ENCODE results near the gene CAPN13.

The CAPN13 gene

DNA sequence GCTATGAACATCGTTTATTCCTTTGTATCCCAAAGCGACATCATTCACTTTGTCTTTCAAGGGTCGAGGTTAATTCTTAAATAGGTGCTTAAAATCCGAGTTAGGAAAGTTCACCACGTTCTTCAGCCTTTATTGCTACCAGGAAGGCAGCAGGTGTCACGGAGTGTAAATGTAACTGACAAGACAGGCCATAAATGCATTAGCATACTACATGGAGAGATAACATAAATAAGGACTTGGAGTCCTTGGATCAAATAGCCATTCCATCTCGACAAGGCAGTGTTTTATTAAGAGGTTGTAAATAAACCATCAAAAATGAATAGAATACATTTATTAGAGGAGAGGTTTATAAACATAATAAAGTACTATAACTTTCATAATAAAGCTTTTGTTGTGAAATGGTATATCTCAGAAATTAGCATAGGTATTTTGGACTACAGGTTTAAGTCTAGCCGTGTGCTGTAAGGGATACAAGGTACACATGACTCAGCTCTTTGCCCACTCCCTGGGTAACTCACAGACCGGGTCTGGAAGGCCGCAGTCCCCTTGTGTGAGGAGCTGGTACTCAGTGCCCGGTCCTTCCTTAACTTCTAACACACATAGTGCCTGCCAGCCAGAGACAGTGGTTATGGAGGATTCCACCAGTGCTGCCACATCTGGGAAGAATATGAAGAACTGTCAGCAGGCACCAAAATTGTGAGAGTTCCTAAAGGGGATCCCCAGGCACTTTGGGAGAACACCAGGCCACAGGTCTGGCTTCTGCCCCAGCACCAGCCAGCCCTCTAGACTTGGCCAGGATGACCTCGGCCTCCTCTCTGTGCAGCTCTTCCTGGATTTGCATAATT is 29.4 kb downstream of the CAPN13 start:
- no CpG with 5 or more reads among the region's 12 CpGs for WGBS, 2 donors (ENCODE audit: extremely low coverage in 2 of 2, insufficient read length in 2 of 2, insufficient replicate concordance in 1 of 2)

DNA sequence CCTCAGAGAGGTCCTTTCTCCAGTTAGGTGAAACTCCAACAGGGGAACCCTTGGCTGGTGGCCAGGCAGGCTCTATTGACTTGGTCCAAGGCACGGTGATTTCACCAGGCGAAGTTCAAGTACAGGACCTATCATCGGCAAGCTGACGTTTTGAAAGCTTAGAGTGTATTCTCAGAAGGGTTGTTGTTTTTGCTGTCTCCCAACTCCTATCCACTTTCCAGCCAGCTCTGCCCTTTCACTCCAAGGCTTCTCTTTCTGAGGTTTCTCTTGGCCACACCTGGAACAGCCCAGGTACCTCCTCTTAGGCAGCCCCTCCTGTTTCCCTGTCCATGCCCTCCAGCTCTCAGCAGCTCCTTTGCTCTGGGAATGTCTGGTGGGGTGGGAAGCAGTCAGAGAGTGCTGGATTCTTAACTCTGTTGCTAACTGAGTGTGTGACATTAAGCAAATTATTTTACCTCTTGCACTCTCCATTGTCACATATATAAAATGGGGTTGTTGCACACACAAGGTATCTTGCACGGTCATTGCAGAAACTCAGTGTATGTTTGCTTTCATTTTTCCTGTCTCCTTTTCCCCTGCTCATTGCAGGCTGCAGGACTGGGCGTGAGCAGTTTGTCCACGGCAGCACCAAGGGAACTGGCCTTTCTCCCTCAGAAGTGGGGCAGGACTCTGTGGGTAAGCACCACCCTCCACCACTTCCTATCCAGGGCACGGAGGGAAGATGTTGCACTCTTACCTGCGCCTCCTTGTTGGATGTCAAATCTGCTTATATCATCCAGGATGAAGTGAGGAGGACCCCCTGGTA is 30.2 kb downstream of the CAPN13 start:
- Histone ChIP-seq H3K36me3 (replicated peaks in 1 of 2; ENCODE audit: control insufficient read depth in 2 of 2, insufficient read depth in 2 of 2, low read length in 2 of 2) (no peaks in the 10 kb centered on the region), H3K9ac (ENCODE audit: low read depth, low read length, poor library complexity) (no peak overlapping the region), H3K4ac (ENCODE audit: low read length) (no peak overlapping the region), H3K18ac (ENCODE audit: low read length) (no peak overlapping the region), H3K4me2 (ENCODE audit: insufficient read depth, low read length, poor library complexity, severe bottlenecking) (no peak overlapping the region), H3K4me3 (ENCODE audit: low read length in 2 of 2) (no peak overlapping the region), H3K14ac (ENCODE audit: low read length) (no peak overlapping the region), H3K27me3 (ENCODE audit: control insufficient read depth in 3 of 3, insufficient read depth in 3 of 3, low read depth in 1 of 3, low read length in 3 of 3) (peaks cover 0 to 6% (median 0%) of the 10 kb centered on the region in 3 experiments), H4K91ac (ENCODE audit: low read depth, low read length, poor library complexity) (no peak overlapping the region), H3K27ac (replicated peaks; ENCODE audit: low read length) (no peak overlapping the region), H4K8ac (ENCODE audit: low read depth, low read length) (no peak overlapping the region), H2AK5ac (ENCODE audit: low read depth, low read length) (no peak overlapping the region), H3K23ac (ENCODE audit: low read depth, low read length, poor library complexity) (no peak overlapping the region), H2BK5ac (ENCODE audit: low read length) (no peak overlapping the region), H2AFZ (ENCODE audit: low read length) (no peak overlapping the region), H2BK12ac (ENCODE audit: low read length) (no peak overlapping the region), H3K79me1 (ENCODE audit: low read depth, low read length) (no peaks in the 10 kb centered on the region), H2BK120ac (ENCODE audit: low read depth, low read length) (no peak overlapping the region), H3K4me1 (ENCODE audit: control insufficient read depth in 2 of 2, insufficient read depth in 1 of 2, low read depth in 1 of 2, low read length in 2 of 2) (no peaks in the 10 kb centered on the region), H2BK15ac (ENCODE audit: low read length) (no peak overlapping the region), H3K9me3 (replicated peaks in 1 of 2; ENCODE audit: control insufficient read depth in 2 of 2, insufficient read depth in 1 of 2, low read depth in 1 of 2, low read length in 2 of 2) (no peaks in the 10 kb centered on the region)
- DNase-seq (ENCODE audit: low spot score): no peak
- WGBS, 2 donors (ENCODE audit: extremely low coverage in 2 of 2, insufficient read length in 2 of 2, insufficient replicate concordance in 1 of 2): no CpG with 5 or more reads among the region's 9 CpGs

More for the DNA sequence above, 29.4 kb downstream of the CAPN13 start:
- Histone ChIP-seq H3K23ac (ENCODE audit: low read depth, low read length, poor library complexity) (no peak overlapping the region), H2AK5ac (ENCODE audit: low read depth, low read length) (no peak overlapping the region), H2BK5ac (ENCODE audit: low read length) (peak overlapping the region; percentile 16), H3K18ac (ENCODE audit: low read length) (no peak overlapping the region), H3K4ac (ENCODE audit: low read length) (no peak overlapping the region), H4K91ac (ENCODE audit: low read depth, low read length, poor library complexity) (no peak overlapping the region), H3K4me2 (ENCODE audit: insufficient read depth, low read length, poor library complexity, severe bottlenecking) (no peak overlapping the region), H3K36me3 (replicated peaks in 1 of 2; ENCODE audit: control insufficient read depth in 2 of 2, insufficient read depth in 2 of 2, low read length in 2 of 2) (no peaks in the 10 kb centered on the region), H3K27me3 (ENCODE audit: control insufficient read depth in 3 of 3, insufficient read depth in 3 of 3, low read depth in 1 of 3, low read length in 3 of 3) (peaks cover 0 to 6% (median 0%) of the 10 kb centered on the region in 3 experiments), H3K27ac (replicated peaks; ENCODE audit: low read length) (no peak overlapping the region), H3K14ac (ENCODE audit: low read length) (no peak overlapping the region), H4K8ac (ENCODE audit: low read depth, low read length) (no peak overlapping the region), H2AFZ (ENCODE audit: low read length) (no peak overlapping the region), H3K4me3 (ENCODE audit: low read length in 2 of 2) (no peak overlapping the region), H3K9ac (ENCODE audit: low read depth, low read length, poor library complexity) (no peak overlapping the region), H2BK12ac (ENCODE audit: low read length) (no peak overlapping the region), H3K4me1 (ENCODE audit: control insufficient read depth in 2 of 2, insufficient read depth in 1 of 2, low read depth in 1 of 2, low read length in 2 of 2) (no peaks in the 10 kb centered on the region), H3K79me1 (ENCODE audit: low read depth, low read length) (no peaks in the 10 kb centered on the region), H2BK15ac (ENCODE audit: low read length) (no peak overlapping the region), H3K9me3 (replicated peaks in 1 of 2; ENCODE audit: control insufficient read depth in 2 of 2, insufficient read depth in 1 of 2, low read depth in 1 of 2, low read length in 2 of 2) (no peaks in the 10 kb centered on the region), H2BK120ac (ENCODE audit: low read depth, low read length) (no peak overlapping the region)
- no peak for DNase-seq (ENCODE audit: low spot score)

DNA sequence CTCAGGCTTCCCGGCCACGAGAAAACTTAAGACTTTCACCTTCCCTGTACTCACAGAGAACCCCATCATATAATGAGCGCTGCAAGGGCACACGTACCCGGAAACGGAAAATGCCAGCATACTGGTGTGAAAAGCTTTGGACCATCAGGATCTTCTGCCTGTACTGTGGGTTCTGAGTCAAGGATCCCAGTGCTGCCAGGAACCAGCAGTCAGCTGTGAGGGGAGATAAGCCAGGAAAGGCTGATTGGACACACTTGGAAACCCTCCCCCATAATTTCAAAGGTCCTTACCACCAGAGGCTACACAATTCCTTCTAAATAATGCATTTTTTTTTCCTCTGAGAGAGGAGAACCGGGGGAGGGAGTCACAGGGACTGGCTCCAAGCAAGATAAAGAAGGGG is 31.4 kb downstream of the CAPN13 start:
- H3K27me3 ChIP-seq (ENCODE audit: control insufficient read depth in 3 of 3, insufficient read depth in 3 of 3, low read depth in 1 of 3, low read length in 3 of 3): peaks cover 0 to 6% (median 0%) of the 10 kb centered on the region in 3 experiments
- DNase-seq (ENCODE audit: low spot score): no peak

More for the DNA sequence above, 31.4 kb downstream of the CAPN13 start:
- no peaks in the 10 kb centered on the region for H3K79me1 ChIP-seq (ENCODE audit: low read depth, low read length)
- no peak overlapping the region for H3K4me2 ChIP-seq (ENCODE audit: insufficient read depth, low read length, poor library complexity, severe bottlenecking)
- H2BK15ac ChIP-seq (ENCODE audit: low read length): no peak overlapping the region
- H4K8ac ChIP-seq (ENCODE audit: low read depth, low read length): no peak overlapping the region
- no peak overlapping the region for H3K27ac ChIP-seq (replicated peaks; ENCODE audit: low read length)
- H2AFZ ChIP-seq (ENCODE audit: low read length): no peak overlapping the region
- no peak overlapping the region for H2AK5ac ChIP-seq (ENCODE audit: low read depth, low read length)
- no peak overlapping the region for H3K4me3 ChIP-seq (ENCODE audit: low read length in 2 of 2)
- H3K14ac ChIP-seq (ENCODE audit: low read length): no peak overlapping the region
- H2BK5ac ChIP-seq (ENCODE audit: low read length): no peak overlapping the region
- H3K9ac ChIP-seq (ENCODE audit: low read depth, low read length, poor library complexity): no peak overlapping the region
- H3K4me1 ChIP-seq (ENCODE audit: control insufficient read depth in 2 of 2, insufficient read depth in 1 of 2, low read depth in 1 of 2, low read length in 2 of 2): no peaks in the 10 kb centered on the region
- no peak overlapping the region for H4K91ac ChIP-seq (ENCODE audit: low read depth, low read length, poor library complexity)
- H2BK12ac ChIP-seq (ENCODE audit: low read length): no peak overlapping the region
- H3K23ac ChIP-seq (ENCODE audit: low read depth, low read length, poor library complexity): no peak overlapping the region
- no peaks in the 10 kb centered on the region for H3K36me3 ChIP-seq (replicated peaks in 1 of 2; ENCODE audit: control insufficient read depth in 2 of 2, insufficient read depth in 2 of 2, low read length in 2 of 2)
- H3K18ac ChIP-seq (ENCODE audit: low read length): peak overlapping the region; percentile 53
- H3K9me3 ChIP-seq (replicated peaks in 1 of 2; ENCODE audit: control insufficient read depth in 2 of 2, insufficient read depth in 1 of 2, low read depth in 1 of 2, low read length in 2 of 2): no peaks in the 10 kb centered on the region
- H2BK120ac ChIP-seq (ENCODE audit: low read depth, low read length): no peak overlapping the region
- WGBS, 2 donors (ENCODE audit: extremely low coverage in 2 of 2, insufficient read length in 2 of 2, insufficient replicate concordance in 1 of 2): no CpG with 5 or more reads among the region's 7 CpGs
- H3K4ac ChIP-seq (ENCODE audit: low read length): no peak overlapping the region
